A673 (cell line): ENCODE results near the gene SCN4B.

Experiments used
- EZH2 ChIP-seq: fragments of 200-600 bp; sonication (generic); IDR thresholded peaks from 2 replicates; pipeline ENCODE4 v1.6.1; 2017; ENCODE audit warnings: borderline replicate concordance, low read depth, mild to moderate bottlenecking, mixed read lengths, antibody characterized with exemption, low read length; ENCODE audit not compliant: poor library complexity, severe bottlenecking
- TF ChIP-seq, protein P1 (sequence below): fragments of 300-800, 200-600 bp; sonication (generic); conservative IDR thresholded peaks from 2 replicates; pipeline ENCODE4 v1.5.1; 2017; ENCODE audit warnings: low read depth, mild to moderate bottlenecking, antibody characterized with exemption, low read length, moderate library complexity, mixed read lengths

- TF ChIP-seq, protein P1, sequence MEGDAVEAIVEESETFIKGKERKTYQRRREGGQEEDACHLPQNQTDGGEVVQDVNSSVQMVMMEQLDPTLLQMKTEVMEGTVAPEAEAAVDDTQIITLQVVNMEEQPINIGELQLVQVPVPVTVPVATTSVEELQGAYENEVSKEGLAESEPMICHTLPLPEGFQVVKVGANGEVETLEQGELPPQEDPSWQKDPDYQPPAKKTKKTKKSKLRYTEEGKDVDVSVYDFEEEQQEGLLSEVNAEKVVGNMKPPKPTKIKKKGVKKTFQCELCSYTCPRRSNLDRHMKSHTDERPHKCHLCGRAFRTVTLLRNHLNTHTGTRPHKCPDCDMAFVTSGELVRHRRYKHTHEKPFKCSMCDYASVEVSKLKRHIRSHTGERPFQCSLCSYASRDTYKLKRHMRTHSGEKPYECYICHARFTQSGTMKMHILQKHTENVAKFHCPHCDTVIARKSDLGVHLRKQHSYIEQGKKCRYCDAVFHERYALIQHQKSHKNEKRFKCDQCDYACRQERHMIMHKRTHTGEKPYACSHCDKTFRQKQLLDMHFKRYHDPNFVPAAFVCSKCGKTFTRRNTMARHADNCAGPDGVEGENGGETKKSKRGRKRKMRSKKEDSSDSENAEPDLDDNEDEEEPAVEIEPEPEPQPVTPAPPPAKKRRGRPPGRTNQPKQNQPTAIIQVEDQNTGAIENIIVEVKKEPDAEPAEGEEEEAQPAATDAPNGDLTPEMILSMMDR, result no peak
- TF ChIP-seq EZH2, result no peak
These were observed 33.9 kb upstream of the SCN4B start for GRCh38 chr11:118186346-118187107.
